ENCODE data around the gene NAALADL1. TPM values are rescaled to one million over a fixed set of nuclear protein-coding genes. Genes with fewer than 3 reads are reported as not detected.

The NAALADL1 gene
- total RNA-seq, 2 experiments from 2014 or later, result 11.7 to 13.6 TPM

DNA sequence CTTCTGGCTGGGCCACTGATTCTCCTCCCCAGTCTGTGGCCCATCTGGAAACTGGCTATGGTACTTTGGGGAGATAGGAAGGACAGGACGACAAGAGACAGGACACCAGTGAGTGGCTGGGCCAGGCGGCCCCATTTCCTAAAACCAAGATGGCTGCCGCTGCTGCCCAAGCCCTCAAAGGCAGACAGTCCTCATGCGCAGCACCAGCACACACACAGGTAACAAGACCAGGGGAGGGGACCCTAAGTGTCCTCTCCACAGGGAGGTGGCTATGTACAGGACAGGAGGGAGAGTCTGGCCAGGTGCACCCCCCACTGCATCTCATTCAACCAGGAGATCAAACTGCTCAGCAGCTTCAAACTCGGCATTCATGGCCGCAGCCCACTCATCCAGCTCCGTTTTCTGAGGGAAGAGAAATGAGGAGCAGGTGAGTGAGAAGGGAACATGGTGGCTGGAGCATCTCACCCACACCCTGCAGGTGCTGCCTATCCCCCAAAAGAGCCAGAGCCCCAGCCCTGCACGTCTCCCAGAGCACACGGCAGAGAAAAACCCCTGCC, 20.5 kb upstream of the NAALADL1 start:
- H3K4me1 Mint-ChIP-seq, result peaks cover 35% of the 10 kb centered on the region
- H3K36me3 Mint-ChIP-seq (ENCODE audit: low read depth), result peaks cover 69% of the 10 kb centered on the region
- ATAC-seq, result no peak
- intact Hi-C loops (cut with DNase I, micrococcal nuclease), result loop anchor here (1.0 kb wide), 1 partner anchor 66 kb away; no protein-coding TSS in a partner anchor
- CTCF ChIA-PET, result interaction anchor here (0.5 to 1.0 kb wide), 3 partner anchors 16 to 131 kb away, joined by 3 to 4 read pairs (median 3); no protein-coding TSS in a partner anchor
- no peaks in the 10 kb centered on the region for H3K27me3 Mint-ChIP-seq
- peak overlapping the region; percentile 7 for H3K27ac Mint-ChIP-seq
- no peak overlapping the region for H3K4me3 Mint-ChIP-seq
- no peak for DNase-seq
- POLR2A ChIA-PET, result interaction anchor here (0.6 to 0.9 kb wide), 3 partner anchors 9 to 69 kb away, joined by 3 read pairs; no protein-coding TSS in a partner anchor
- no peaks in the 10 kb centered on the region for H3K9me3 Mint-ChIP-seq (ENCODE audit: low read depth)

DNA sequence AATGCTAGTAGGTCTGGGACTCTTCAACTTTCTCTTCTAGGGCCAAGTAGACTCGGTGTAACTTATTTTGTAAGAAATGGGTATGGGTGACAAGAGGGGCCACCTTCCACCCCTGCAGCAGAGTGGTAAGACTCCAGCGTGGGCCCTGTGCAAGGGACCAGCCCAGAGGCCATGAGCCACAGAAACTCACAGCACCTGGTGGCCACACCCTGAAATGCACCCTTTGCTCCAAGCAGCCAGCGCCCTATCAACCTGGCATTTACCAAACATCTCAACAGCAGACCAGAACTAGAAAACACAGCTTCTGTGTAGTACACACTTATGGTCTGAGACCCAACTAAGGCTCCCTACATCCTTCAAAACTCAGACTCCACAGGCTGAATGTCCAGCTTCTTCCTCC, 19.8 kb upstream of the NAALADL1 start:
- peak; percentile 90 for ATAC-seq
- peaks cover 35% of the 10 kb centered on the region for H3K4me1 Mint-ChIP-seq
- no peak overlapping the region for H3K4me3 Mint-ChIP-seq
- intact Hi-C loops (cut with DNase I, micrococcal nuclease), result loop anchor here (1.0 kb wide), 1 partner anchor 65 kb away; no protein-coding TSS in a partner anchor
- no peaks in the 10 kb centered on the region for H3K27me3 Mint-ChIP-seq
- CTCF ChIA-PET, result interaction anchor here (0.6 to 1.0 kb wide), 2 partner anchors 17 to 132 kb away, joined by 3 read pairs; no protein-coding TSS in a partner anchor
- H3K36me3 Mint-ChIP-seq (ENCODE audit: low read depth), result peaks cover 62% of the 10 kb centered on the region
- POLR2A ChIA-PET, result interaction anchor here (0.9 kb wide), 1 partner anchor 9 kb away, joined by 3 read pairs; no protein-coding TSS in a partner anchor
- no peaks in the 10 kb centered on the region for H3K9me3 Mint-ChIP-seq (ENCODE audit: low read depth)
- peak overlapping the region; percentile 7 for H3K27ac Mint-ChIP-seq
- DNase-seq, result peak; percentile 79

DNA sequence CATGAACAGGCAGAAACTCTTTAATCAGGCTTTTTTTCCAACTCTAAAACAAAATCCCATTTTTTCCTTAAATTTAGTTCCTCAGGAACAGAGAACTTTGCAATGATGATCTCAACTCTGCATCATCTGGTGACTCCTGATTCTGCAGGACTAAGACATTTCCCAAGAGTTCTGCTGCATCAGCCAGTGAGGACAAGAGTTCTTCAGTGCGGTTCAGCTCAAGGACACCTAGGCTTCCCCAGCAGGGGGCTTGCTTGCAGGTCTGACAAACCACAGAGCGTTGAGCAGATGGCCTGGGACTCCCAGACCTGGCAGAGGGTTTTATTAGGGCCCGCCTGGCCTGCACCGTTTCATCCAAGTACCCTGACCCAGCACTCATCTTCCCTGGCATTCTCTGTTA, 19.1 kb upstream of the NAALADL1 start:
- Mint-ChIP-seq H3K27ac (no peak overlapping the region), H3K36me3 (ENCODE audit: low read depth) (peaks cover 55% of the 10 kb centered on the region), H3K4me3 (no peak overlapping the region), H3K27me3 (no peaks in the 10 kb centered on the region), H3K9me3 (ENCODE audit: low read depth) (no peaks in the 10 kb centered on the region), H3K4me1 (peaks cover 30% of the 10 kb centered on the region)
- intact Hi-C loops (cut with DNase I, micrococcal nuclease), result no loop called here
- ChIA-PET POLR2A (no interaction called here), CTCF (interaction anchor here (0.6 kb wide), 1 partner anchor 72 kb away, joined by 4 read pairs; no protein-coding TSS in a partner anchor)
- DNase-seq (no peak), ATAC-seq (no peak)

DNA sequence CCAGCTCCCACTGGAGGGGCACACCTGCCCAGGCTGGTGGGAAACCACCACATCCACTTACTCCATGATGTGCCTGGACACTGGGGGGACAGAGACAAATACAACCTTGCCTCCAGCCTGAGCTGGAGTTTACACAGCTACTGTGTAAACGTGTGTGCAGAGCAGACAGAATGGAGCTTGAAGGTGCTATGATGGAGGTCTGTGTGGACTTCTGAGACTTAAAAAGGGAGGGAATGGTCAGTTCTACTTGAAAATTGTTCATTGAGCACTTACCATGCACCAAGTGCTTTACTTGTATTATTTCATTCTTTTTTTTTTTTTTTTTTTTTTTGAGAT, 14.2 kb upstream of the NAALADL1 start:
- no peaks in the 10 kb centered on the region for H3K27me3 Mint-ChIP-seq
- peaks cover 14% of the 10 kb centered on the region for H3K36me3 Mint-ChIP-seq (ENCODE audit: low read depth)
- ChIA-PET CTCF (no interaction called here), POLR2A (no interaction called here)
- ATAC-seq, result no peak
- no peak for DNase-seq
- no peak overlapping the region for H3K27ac Mint-ChIP-seq
- no peaks in the 10 kb centered on the region for H3K4me1 Mint-ChIP-seq
- H3K9me3 Mint-ChIP-seq (ENCODE audit: low read depth), result no peaks in the 10 kb centered on the region
- intact Hi-C loops (cut with DNase I, micrococcal nuclease), result no loop called here
- H3K4me3 Mint-ChIP-seq, result no peak overlapping the region

DNA sequence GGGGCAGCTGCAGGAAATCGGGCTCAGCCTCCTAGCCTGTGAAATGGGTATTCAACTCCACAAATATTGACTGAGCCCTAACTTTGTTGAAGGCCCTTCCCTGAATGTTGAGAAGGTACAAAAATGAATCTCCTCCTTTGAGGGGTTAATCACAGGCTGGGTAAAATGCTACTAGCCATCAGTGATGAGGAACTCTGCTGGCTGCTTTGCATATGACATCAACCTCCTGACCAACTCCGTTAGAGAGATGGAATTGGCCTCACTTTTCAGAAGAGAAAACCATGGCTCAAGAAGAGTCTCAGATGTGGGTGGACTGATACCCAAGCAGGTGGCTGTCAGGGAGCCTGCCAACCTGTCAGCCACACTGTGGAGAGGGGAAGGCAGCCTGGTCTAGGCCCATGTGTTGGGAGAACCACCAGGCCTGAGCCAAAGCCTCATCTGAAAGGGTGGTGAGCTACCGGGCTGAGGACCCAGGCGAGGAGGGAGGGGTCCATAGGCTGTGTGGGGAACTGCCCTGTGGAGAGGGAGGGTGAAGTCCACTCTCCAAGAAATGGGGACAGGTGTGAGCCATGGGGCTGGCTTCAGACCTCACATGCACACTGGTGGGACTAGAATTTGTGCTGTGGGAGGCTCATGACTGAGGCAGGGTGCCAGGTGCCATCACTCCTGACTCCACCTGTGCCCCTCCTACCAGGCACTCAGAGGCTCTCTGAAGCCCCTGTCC, 13.7 kb upstream of the NAALADL1 start:
- H3K27ac Mint-ChIP-seq, result no peak overlapping the region
- no peaks in the 10 kb centered on the region for H3K4me1 Mint-ChIP-seq
- ATAC-seq, result peak; percentile 4
- no peaks in the 10 kb centered on the region for H3K27me3 Mint-ChIP-seq
- ChIA-PET CTCF (no interaction called here), POLR2A (no interaction called here)
- no peak for DNase-seq
- intact Hi-C loops (cut with DNase I, micrococcal nuclease), result no loop called here
- no peak overlapping the region for H3K4me3 Mint-ChIP-seq
- no peaks in the 10 kb centered on the region for H3K9me3 Mint-ChIP-seq (ENCODE audit: low read depth)
- H3K36me3 Mint-ChIP-seq (ENCODE audit: low read depth), result peaks cover 8% of the 10 kb centered on the region

DNA sequence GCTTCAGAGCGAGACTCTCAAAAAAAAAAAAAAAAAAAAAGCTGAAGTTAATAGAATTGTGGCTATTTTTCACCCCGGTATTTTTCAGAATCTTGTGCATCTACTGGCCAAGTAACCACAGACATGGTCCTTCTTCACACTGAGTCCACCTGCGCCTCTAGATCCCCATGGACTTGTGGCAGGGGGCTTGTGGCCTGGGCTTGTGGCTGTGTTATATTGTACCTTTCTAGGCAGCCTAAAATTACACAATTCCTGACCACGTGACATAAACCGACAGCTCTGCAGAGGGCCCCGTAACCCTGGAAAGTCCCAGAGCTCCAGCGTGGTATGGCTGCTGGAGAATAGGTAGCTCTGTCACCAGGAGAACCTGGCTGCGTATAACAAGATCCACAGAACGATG, 10.9 kb upstream of the NAALADL1 start:
- ChIA-PET POLR2A (interaction anchor here (1.4 kb wide), 1 partner anchor 9 kb away, joined by 3 read pairs; no protein-coding TSS in a partner anchor), CTCF (no interaction called here)
- no peaks in the 10 kb centered on the region for H3K9me3 Mint-ChIP-seq (ENCODE audit: low read depth)
- no peak overlapping the region for H3K27ac Mint-ChIP-seq
- no peak for DNase-seq
- intact Hi-C loops (cut with DNase I, micrococcal nuclease), result no loop called here
- H3K27me3 Mint-ChIP-seq, result no peaks in the 10 kb centered on the region
- H3K4me1 Mint-ChIP-seq, result no peaks in the 10 kb centered on the region
- no peak for ATAC-seq
- H3K36me3 Mint-ChIP-seq (ENCODE audit: low read depth), result no peaks in the 10 kb centered on the region
- no peak overlapping the region for H3K4me3 Mint-ChIP-seq

DNA sequence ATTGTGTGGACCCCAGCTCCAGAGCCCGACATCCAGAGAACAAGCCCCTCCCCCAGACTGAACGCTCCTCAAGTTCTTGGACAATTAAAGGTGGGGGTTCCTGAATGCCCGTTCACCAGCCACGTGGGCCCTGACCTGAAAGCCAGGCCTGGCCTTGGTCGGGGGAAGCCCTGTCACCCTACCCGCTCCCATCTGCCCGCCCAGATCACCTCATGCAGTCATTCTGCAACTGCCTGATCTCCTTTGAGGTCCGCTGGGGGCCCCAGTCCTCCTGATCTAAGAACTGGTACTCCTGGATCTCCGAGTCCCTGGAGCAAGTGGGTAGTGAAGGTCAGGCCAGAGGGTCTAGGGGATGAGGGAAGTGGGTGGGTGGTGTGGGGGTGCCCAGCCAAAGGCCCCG, 9.1 kb upstream of the NAALADL1 start:
- Mint-ChIP-seq H3K4me3 (no peak overlapping the region), H3K9me3 (ENCODE audit: low read depth) (no peaks in the 10 kb centered on the region), H3K27ac (no peak overlapping the region), H3K36me3 (ENCODE audit: low read depth) (no peaks in the 10 kb centered on the region), H3K27me3 (no peaks in the 10 kb centered on the region), H3K4me1 (no peaks in the 10 kb centered on the region)
- intact Hi-C loops (cut with DNase I, micrococcal nuclease), result no loop called here
- ATAC-seq (no peak), DNase-seq (no peak)
- ChIA-PET POLR2A (no interaction called here), CTCF (no interaction called here)

DNA sequence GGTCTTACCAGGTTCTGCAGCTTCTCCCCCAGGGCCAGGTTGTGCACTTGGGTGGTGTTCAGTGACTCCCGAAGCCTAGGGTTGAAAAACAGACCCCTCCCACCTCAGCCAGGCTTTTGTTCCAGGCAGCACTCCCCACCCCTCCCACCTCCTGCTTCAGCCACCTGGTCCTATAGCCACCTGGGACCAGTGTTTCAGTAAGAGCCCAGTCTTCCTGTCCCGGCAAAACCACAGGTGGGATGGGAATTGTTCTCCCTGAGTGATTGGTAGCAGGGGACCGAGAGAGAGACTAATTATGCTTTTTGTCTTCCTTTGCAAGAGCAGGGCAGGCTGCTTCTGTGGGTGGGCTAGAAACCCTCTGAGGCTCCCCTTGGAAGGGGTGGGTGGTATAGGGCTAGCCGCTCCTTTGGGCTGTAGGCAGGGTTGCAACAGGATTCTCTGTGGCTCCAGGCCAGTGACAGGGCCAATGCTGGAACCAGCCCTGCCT, 8.5 kb upstream of the NAALADL1 start:
- H3K4me3 Mint-ChIP-seq, result no peak overlapping the region
- H3K9me3 Mint-ChIP-seq (ENCODE audit: low read depth), result no peaks in the 10 kb centered on the region
- POLR2A ChIA-PET, result no interaction called here
- H3K4me1 Mint-ChIP-seq, result no peaks in the 10 kb centered on the region
- intact Hi-C loops (cut with DNase I, micrococcal nuclease), result no loop called here
- no peak overlapping the region for H3K27ac Mint-ChIP-seq
- H3K27me3 Mint-ChIP-seq, result no peaks in the 10 kb centered on the region
- CTCF ChIA-PET, result no interaction called here
- no peaks in the 10 kb centered on the region for H3K36me3 Mint-ChIP-seq (ENCODE audit: low read depth)
- DNase-seq (no peak), ATAC-seq (no peak)

DNA sequence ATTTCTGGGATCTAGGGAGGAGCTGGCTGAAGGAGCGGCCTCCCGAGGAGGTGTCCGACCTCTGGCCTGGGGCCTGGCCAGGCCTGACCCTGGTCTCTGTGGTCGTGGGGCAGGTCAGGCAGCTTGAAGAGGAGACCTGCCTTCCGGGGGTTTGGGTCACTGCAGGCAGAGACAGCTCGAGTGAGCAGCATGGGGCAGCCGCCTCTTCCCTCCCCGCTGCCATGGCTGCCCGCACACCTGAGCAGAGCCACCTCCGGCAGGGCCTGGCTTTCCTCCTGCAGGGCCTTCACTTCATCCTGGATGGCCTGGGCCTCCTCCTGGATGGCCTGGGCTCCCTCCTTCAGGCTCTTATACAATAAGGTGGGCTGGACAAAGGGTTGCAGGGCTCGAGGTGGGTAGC, 8.0 kb upstream of the NAALADL1 start:
- H3K4me1 Mint-ChIP-seq, result no peaks in the 10 kb centered on the region
- DNase-seq (no peak), ATAC-seq (no peak)
- ChIA-PET CTCF (no interaction called here), POLR2A (no interaction called here)
- no peaks in the 10 kb centered on the region for H3K9me3 Mint-ChIP-seq (ENCODE audit: low read depth)
- no peak overlapping the region for H3K27ac Mint-ChIP-seq
- H3K27me3 Mint-ChIP-seq, result no peaks in the 10 kb centered on the region
- H3K36me3 Mint-ChIP-seq (ENCODE audit: low read depth), result no peaks in the 10 kb centered on the region
- no peak overlapping the region for H3K4me3 Mint-ChIP-seq
- intact Hi-C loops (cut with DNase I, micrococcal nuclease), result no loop called here

DNA sequence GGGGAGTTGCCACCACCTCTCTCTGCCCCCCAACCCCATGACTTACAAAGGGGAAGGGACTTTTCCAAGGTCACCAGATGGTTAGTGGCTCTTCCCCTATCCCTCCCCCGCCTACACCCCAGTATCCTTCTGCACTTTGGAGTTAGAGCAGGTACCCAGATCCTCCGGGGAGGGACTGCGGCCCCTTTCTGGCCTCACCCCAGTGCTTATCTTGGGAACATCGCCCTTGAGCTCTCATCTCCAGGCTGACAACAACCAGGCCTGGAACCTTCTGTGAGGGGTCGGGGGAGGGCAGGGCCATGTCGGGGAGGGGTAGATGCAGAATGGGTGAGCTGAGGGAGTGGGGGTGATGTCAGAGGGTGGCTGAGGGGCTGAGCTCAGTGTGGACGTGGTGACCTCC, 7.5 kb upstream of the NAALADL1 start:
- Mint-ChIP-seq H3K36me3 (ENCODE audit: low read depth) (no peaks in the 10 kb centered on the region), H3K27ac (no peak overlapping the region), H3K9me3 (ENCODE audit: low read depth) (no peaks in the 10 kb centered on the region), H3K27me3 (no peaks in the 10 kb centered on the region), H3K4me1 (peaks cover 2% of the 10 kb centered on the region), H3K4me3 (no peak overlapping the region)
- ChIA-PET CTCF (no interaction called here), POLR2A (no interaction called here)
- no peak for ATAC-seq
- DNase-seq, result no peak
- intact Hi-C loops (cut with DNase I, micrococcal nuclease), result no loop called here

DNA sequence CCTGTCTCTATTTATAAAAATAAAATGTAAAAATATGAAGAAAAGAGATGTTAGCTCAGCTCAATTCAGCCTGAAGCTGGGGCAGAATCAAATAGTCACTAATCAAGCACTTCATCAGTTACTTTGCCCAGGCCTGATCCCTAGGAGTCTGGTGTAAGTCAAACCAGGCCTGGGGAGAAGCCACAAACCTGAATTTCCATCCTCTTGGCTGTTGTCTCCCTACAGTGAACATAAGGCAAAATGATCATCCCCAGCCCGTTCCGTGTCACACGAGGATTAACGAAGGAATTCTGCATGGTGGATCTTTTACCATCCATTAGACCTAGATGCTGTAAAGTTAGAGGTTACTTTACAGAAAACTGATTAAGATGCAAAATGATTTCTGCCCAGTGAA, 6.5 kb upstream of the NAALADL1 start:
- no peaks in the 10 kb centered on the region for H3K9me3 Mint-ChIP-seq (ENCODE audit: low read depth)
- H3K27ac Mint-ChIP-seq, result no peak overlapping the region
- no peak for ATAC-seq
- H3K27me3 Mint-ChIP-seq, result no peaks in the 10 kb centered on the region
- peaks cover 4% of the 10 kb centered on the region for H3K4me1 Mint-ChIP-seq
- ChIA-PET POLR2A (interaction anchor here (1.4 kb wide), 1 partner anchor 12 kb away, joined by 3 read pairs; no protein-coding TSS in a partner anchor), CTCF (interaction anchor here (0.6 to 0.9 kb wide), 2 partner anchors 75 to 265 kb away, joined by 3 read pairs; no protein-coding TSS in a partner anchor)
- no peak for DNase-seq
- intact Hi-C loops (cut with DNase I, micrococcal nuclease), result no loop called here
- no peaks in the 10 kb centered on the region for H3K36me3 Mint-ChIP-seq (ENCODE audit: low read depth)
- no peak overlapping the region for H3K4me3 Mint-ChIP-seq

DNA sequence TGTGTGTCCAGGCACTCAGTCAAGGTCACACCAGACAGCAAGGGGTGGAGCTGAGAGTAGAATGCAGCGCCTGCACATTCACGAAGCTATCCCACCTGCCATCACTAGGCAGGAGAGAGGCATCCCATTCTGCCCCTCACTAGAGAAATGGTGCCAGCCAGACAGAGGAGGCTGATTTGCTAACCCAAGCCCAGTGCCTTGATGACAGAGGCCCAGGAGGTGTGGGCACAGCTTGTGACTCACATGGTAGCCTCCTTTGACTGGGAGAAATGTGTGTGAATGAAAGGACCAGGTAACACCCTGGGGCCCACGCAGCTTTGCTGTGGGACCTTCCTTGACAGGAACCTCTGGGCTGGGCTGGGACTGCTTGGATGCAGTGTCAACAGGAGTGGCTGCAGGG, 5.2 kb upstream of the NAALADL1 start:
- CTCF ChIA-PET, result interaction anchor here (0.7 kb wide), 1 partner anchor 53 kb away, joined by 3 read pairs; no protein-coding TSS in a partner anchor
- intact Hi-C loops (cut with DNase I, micrococcal nuclease), result no loop called here
- peak; percentile 58 for ATAC-seq

More for the DNA sequence above, 5.2 kb upstream of the NAALADL1 start:
- H3K27ac Mint-ChIP-seq, result no peak overlapping the region
- no peaks in the 10 kb centered on the region for H3K36me3 Mint-ChIP-seq (ENCODE audit: low read depth)
- peaks cover 4% of the 10 kb centered on the region for H3K4me1 Mint-ChIP-seq
- no peaks in the 10 kb centered on the region for H3K27me3 Mint-ChIP-seq
- DNase-seq, result no peak
- POLR2A ChIA-PET, result interaction anchor here (0.6 to 1.4 kb wide), 2 partner anchors 13 to 17 kb away, joined by 3 to 7 read pairs; no protein-coding TSS in a partner anchor
- H3K4me3 Mint-ChIP-seq, result no peak overlapping the region
- H3K9me3 Mint-ChIP-seq (ENCODE audit: low read depth), result no peaks in the 10 kb centered on the region
